Measurements from ENCODE around the gene PIK3C2A. TPM values are rescaled to one million over a fixed set of nuclear protein-coding genes. Genes with fewer than 3 reads are reported as not detected.
"Not testable (repeated sequence)": the region's sequence is repeated elsewhere in the genome, so short reads cannot be mapped to it uniquely, and the experiment has no call there.

PIK3C2A gene
- total and polyA plus RNA-seq, 2 experiments from 2014 or later: 14.5 to 31.8 TPM

- Histone ChIP-seq H3K27ac (no peak overlapping the region), H3K27me3 (replicated peaks; ENCODE audit: insufficient read depth) (no peaks in the 10 kb centered on the region), H4K20me1 (ENCODE audit: insufficient read depth) (no peaks in the 10 kb centered on the region), H2AFZ (no peak overlapping the region), H3F3A (ENCODE audit: insufficient read depth) (peaks cover 17% of the 10 kb centered on the region), H3K9me3 (ENCODE audit: low read depth) (no peaks in the 10 kb centered on the region), H3K36me3 (ENCODE audit: low read depth) (no peaks in the 10 kb centered on the region), H3K4me3 (no peak overlapping the region), H3K9me2 (ENCODE audit: insufficient read depth) (no peaks in the 10 kb centered on the region), H3K79me2 (ENCODE audit: insufficient read depth) (no peaks in the 10 kb centered on the region), H3K4me2 (ENCODE audit: unreplicated experiment) (no peak overlapping the region), H3K4me1 (ENCODE audit: insufficient read depth) (peaks cover 14% of the 10 kb centered on the region), H3K9ac (no peak overlapping the region)
- in situ Hi-C loops (cut with MboI): no loop called here
- no peak for TF ChIP-seq EZH2phosphoT487 (IDR thresholded peaks at IDR 0.05; ENCODE audit: insufficient read depth, low read depth)
- no peak for TF ChIP-seq EZH2 (IDR thresholded peaks at IDR 0.05; ENCODE audit: insufficient read depth, poor library complexity, severe bottlenecking)
- WGBS, 2 experiments (ENCODE audit: low coverage in 1 of 2, low lambda C conversion rate in 2 of 2, missing lambda C conversion rate in 2 of 2): 97 to 98% methylated on average over 4 of the region's 4 CpGs
- no peak for DNase-seq
These were observed 44.9 kb upstream of the PIK3C2A start for GRCh38 chr11:17252704-17253103.

- no peaks in the 10 kb centered on the region for H3K79me2 ChIP-seq (ENCODE audit: insufficient read depth)
- H3K27ac ChIP-seq: no peak overlapping the region
- H4K20me1 ChIP-seq (ENCODE audit: insufficient read depth): no peaks in the 10 kb centered on the region
- no peak for TF ChIP-seq EZH2 (IDR thresholded peaks at IDR 0.05; ENCODE audit: insufficient read depth, poor library complexity, severe bottlenecking)
- TF ChIP-seq EZH2phosphoT487 (IDR thresholded peaks at IDR 0.05; ENCODE audit: insufficient read depth, low read depth): no peak
- H3K4me3 ChIP-seq: no peak overlapping the region
- no peaks in the 10 kb centered on the region for H3K4me1 ChIP-seq (ENCODE audit: insufficient read depth)
- H3K27me3 ChIP-seq (replicated peaks; ENCODE audit: insufficient read depth): no peaks in the 10 kb centered on the region
- no peak overlapping the region for H3K4me2 ChIP-seq (ENCODE audit: unreplicated experiment)
- no peaks in the 10 kb centered on the region for H3K9me3 ChIP-seq (ENCODE audit: low read depth)
- H2AFZ ChIP-seq: no peak overlapping the region
- peak; percentile 41 for DNase-seq
- in situ Hi-C loops (cut with MboI): no loop called here
- H3F3A ChIP-seq (ENCODE audit: insufficient read depth): no peaks in the 10 kb centered on the region
- H3K36me3 ChIP-seq (ENCODE audit: low read depth): no peaks in the 10 kb centered on the region
- no peaks in the 10 kb centered on the region for H3K9me2 ChIP-seq (ENCODE audit: insufficient read depth)
- no peak overlapping the region for H3K9ac ChIP-seq
These were observed 43.0 kb upstream of the PIK3C2A start for GRCh38 chr11:17250561-17251350.

GRCh38 chr11:17244046-17244445 lies 36.3 kb upstream of the PIK3C2A start:
- Histone ChIP-seq H3K4me2 (ENCODE audit: unreplicated experiment) (no peak overlapping the region), H3K27me3 (replicated peaks; ENCODE audit: insufficient read depth) (no peaks in the 10 kb centered on the region), H2AFZ (no peak overlapping the region), H4K20me1 (ENCODE audit: insufficient read depth) (no peaks in the 10 kb centered on the region), H3K9me2 (ENCODE audit: insufficient read depth) (no peaks in the 10 kb centered on the region), H3F3A (ENCODE audit: insufficient read depth) (no peaks in the 10 kb centered on the region), H3K27ac (no peak overlapping the region), H3K36me3 (ENCODE audit: low read depth) (no peaks in the 10 kb centered on the region), H3K4me1 (ENCODE audit: insufficient read depth) (no peaks in the 10 kb centered on the region), H3K9ac (no peak overlapping the region), H3K4me3 (no peak overlapping the region), H3K9me3 (ENCODE audit: low read depth) (no peaks in the 10 kb centered on the region), H3K79me2 (ENCODE audit: insufficient read depth) (no peaks in the 10 kb centered on the region)
- DNase-seq: no peak
- 82 to 84% methylated on average over 2 of the region's 2 CpGs for WGBS, 2 experiments (ENCODE audit: low coverage in 1 of 2, low lambda C conversion rate in 2 of 2, missing lambda C conversion rate in 2 of 2)
- TF ChIP-seq EZH2phosphoT487 (IDR thresholded peaks at IDR 0.05; ENCODE audit: insufficient read depth, low read depth) (no peak), EZH2 (IDR thresholded peaks at IDR 0.05; ENCODE audit: insufficient read depth, poor library complexity, severe bottlenecking) (no peak)
- in situ Hi-C loops (cut with MboI): no loop called here

DNA sequence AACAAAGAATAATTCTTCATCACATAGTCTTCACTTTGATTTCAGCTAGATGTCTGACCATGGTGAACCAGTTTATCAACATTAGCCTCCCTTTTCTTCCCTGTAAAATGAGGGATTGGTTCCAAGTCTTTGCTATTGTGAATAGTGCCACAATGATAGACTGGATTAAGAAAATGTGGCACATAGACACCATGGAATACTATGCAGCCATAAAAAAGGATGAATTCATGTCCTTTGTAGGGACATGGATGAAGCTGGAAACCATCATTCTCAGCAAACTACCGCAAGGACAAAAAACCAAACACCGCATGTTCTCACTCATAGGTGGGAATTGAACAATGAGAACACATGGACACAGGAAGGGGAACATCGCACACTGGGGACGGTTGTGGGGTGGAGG lies 35.2 kb upstream of the PIK3C2A start:
- H3K36me3 ChIP-seq (ENCODE audit: low read depth); H3K27me3 ChIP-seq (replicated peaks; ENCODE audit: insufficient read depth); H2AFZ ChIP-seq; H3K9me2 ChIP-seq (ENCODE audit: insufficient read depth); H3K4me3 ChIP-seq; H3K4me2 ChIP-seq (ENCODE audit: unreplicated experiment); H3K9ac ChIP-seq; H3K27ac ChIP-seq; in situ Hi-C loops (cut with MboI); H3F3A ChIP-seq (ENCODE audit: insufficient read depth); H3K9me3 ChIP-seq (ENCODE audit: low read depth); DNase-seq; H3K79me2 ChIP-seq (ENCODE audit: insufficient read depth); H4K20me1 ChIP-seq (ENCODE audit: insufficient read depth); H3K4me1 ChIP-seq (ENCODE audit: insufficient read depth): not testable (repeated sequence)
- WGBS, 2 experiments (ENCODE audit: low coverage in 1 of 2, low lambda C conversion rate in 2 of 2, missing lambda C conversion rate in 2 of 2): 85 to 87% methylated on average over 4 of the region's 4 CpGs

- Histone ChIP-seq H3K4me1 (ENCODE audit: insufficient read depth) (no peaks in the 10 kb centered on the region), H3K9ac (no peak overlapping the region), H2AFZ (no peak overlapping the region), H4K20me1 (ENCODE audit: insufficient read depth) (no peaks in the 10 kb centered on the region), H3K4me3 (no peak overlapping the region), H3K36me3 (ENCODE audit: low read depth) (no peaks in the 10 kb centered on the region), H3K9me2 (ENCODE audit: insufficient read depth) (no peaks in the 10 kb centered on the region), H3K79me2 (ENCODE audit: insufficient read depth) (no peaks in the 10 kb centered on the region), H3K9me3 (ENCODE audit: low read depth) (no peaks in the 10 kb centered on the region), H3F3A (ENCODE audit: insufficient read depth) (no peaks in the 10 kb centered on the region), H3K27me3 (replicated peaks; ENCODE audit: insufficient read depth) (no peaks in the 10 kb centered on the region), H3K27ac (no peak overlapping the region), H3K4me2 (ENCODE audit: unreplicated experiment) (no peak overlapping the region)
- TF ChIP-seq EZH2phosphoT487 (IDR thresholded peaks at IDR 0.05; ENCODE audit: insufficient read depth, low read depth) (no peak), EZH2 (IDR thresholded peaks at IDR 0.05; ENCODE audit: insufficient read depth, poor library complexity, severe bottlenecking) (no peak)
- DNase-seq: no peak
- in situ Hi-C loops (cut with MboI): no loop called here
These were observed 33.0 kb upstream of the PIK3C2A start for GRCh38 chr11:17240780-17241179.

DNA sequence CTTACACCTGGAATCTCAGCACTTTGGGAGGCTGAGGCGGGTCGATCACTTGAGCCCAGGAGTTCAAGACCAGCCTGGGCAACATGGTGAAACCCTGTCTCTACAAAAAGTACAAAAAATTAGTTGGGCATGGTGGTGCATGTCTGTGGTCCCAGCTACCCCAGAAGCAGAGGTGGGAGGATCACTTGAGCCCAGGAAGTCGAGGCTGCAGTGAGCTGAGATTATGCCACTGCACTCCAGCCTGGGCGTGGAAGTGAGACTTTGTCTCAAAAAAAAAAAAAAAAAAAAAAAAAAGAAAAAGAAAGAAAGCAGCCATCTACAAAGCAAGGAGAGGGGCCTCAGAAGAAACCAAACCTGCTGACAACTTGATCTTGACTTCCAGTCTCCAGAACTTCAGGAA lies 32.1 kb upstream of the PIK3C2A start:
- H3K9ac ChIP-seq; H2AFZ ChIP-seq; H3K4me3 ChIP-seq; H3K36me3 ChIP-seq (ENCODE audit: low read depth); H3F3A ChIP-seq (ENCODE audit: insufficient read depth); H3K4me2 ChIP-seq (ENCODE audit: unreplicated experiment); H3K4me1 ChIP-seq (ENCODE audit: insufficient read depth); H3K9me2 ChIP-seq (ENCODE audit: insufficient read depth); DNase-seq; H4K20me1 ChIP-seq (ENCODE audit: insufficient read depth); H3K27me3 ChIP-seq (replicated peaks; ENCODE audit: insufficient read depth); H3K9me3 ChIP-seq (ENCODE audit: low read depth); H3K79me2 ChIP-seq (ENCODE audit: insufficient read depth); H3K27ac ChIP-seq: not testable (repeated sequence)
- 90 to 93% methylated on average over 4 of the region's 4 CpGs for WGBS, 2 experiments (ENCODE audit: low coverage in 1 of 2, low lambda C conversion rate in 2 of 2, missing lambda C conversion rate in 2 of 2)
- in situ Hi-C loops (cut with MboI): loop anchor here (10.0 kb wide), 1 partner anchor 285 kb away; no protein-coding TSS in a partner anchor

All from GM23248 (cell line).